Measurements from ENCODE around the gene CCDC40. TPM values are rescaled to one million over a fixed set of nuclear protein-coding genes. Genes with fewer than 3 reads are reported as not detected.
A peak's percentile ranks its signal among the peaks of the same experiment; 100 is the strongest.

Gene CCDC40
- total RNA-seq, 1 donor from 2014 or later, result 2.9 TPM

- DNase-seq (ENCODE audit: low spot score), result no peak
Measured at GRCh38 chr17:79997011-79997660, 39.3 kb upstream of the CCDC40 start.

- DNase-seq (ENCODE audit: low spot score), result no peak
Measured at GRCh38 chr17:80000136-80000535, 36.3 kb upstream of the CCDC40 start.

GRCh38 chr17:80000981-80001775, 35.3 kb upstream of the CCDC40 start:
- no peak for DNase-seq (ENCODE audit: low spot score)

GRCh38 chr17:80002070-80002641, 34.3 kb upstream of the CCDC40 start:
- no peak for DNase-seq (ENCODE audit: low spot score)

GRCh38 chr17:80002690-80003490, 33.6 kb upstream of the CCDC40 start:
- no peak for DNase-seq (ENCODE audit: low spot score)

- no peak for DNase-seq (ENCODE audit: low spot score)
Measured at GRCh38 chr17:80003969-80004368, 32.5 kb upstream of the CCDC40 start.

GRCh38 chr17:80005360-80006338, 30.8 kb upstream of the CCDC40 start:
- DNase-seq (ENCODE audit: low spot score), result peak; percentile 37

GRCh38 chr17:80006339-80006720, 30.1 kb upstream of the CCDC40 start:
- no peak for DNase-seq (ENCODE audit: low spot score)

GRCh38 chr17:80006811-80007752, 29.4 kb upstream of the CCDC40 start:
- peak; percentile 60 for DNase-seq (ENCODE audit: low spot score)

- no peak for DNase-seq (ENCODE audit: low spot score)
Measured at GRCh38 chr17:80007939-80008338, 28.5 kb upstream of the CCDC40 start.

- DNase-seq (ENCODE audit: low spot score), result peak; percentile 54
Measured at GRCh38 chr17:80008383-80008840, 28.0 kb upstream of the CCDC40 start.

- no peak for DNase-seq (ENCODE audit: low spot score)
Measured at GRCh38 chr17:80008848-80009247, 27.6 kb upstream of the CCDC40 start.

- DNase-seq (ENCODE audit: low spot score), result no peak
Measured at GRCh38 chr17:80009391-80010282, 26.8 kb upstream of the CCDC40 start.

GRCh38 chr17:80010283-80010858, 26.1 kb upstream of the CCDC40 start:
- no peak for DNase-seq (ENCODE audit: low spot score)

GRCh38 chr17:80011989-80012555, 24.4 kb upstream of the CCDC40 start:
- DNase-seq (ENCODE audit: low spot score), result no peak

GRCh38 chr17:80012765-80013741, 23.4 kb upstream of the CCDC40 start:
- no peak for DNase-seq (ENCODE audit: low spot score)

Data from umbilical cord (tissue), 2 donors.